Endodermal cell (in vitro differentiated cells): Measurements from ENCODE around the gene CIPC. TPM values are rescaled to one million over a fixed set of nuclear protein-coding genes. Genes with fewer than 3 reads are reported as not detected.
A peak's percentile ranks its signal among the peaks of the same experiment; 100 is the strongest.

Source experiments
- DNase-seq: peaks from one replicate; pipeline ENCODE4 v3.0.0-alpha.2; 2017
- H3K27ac ChIP-seq: 2 replicates; pipeline ENCODE4 v1.5.1; 2013; ENCODE audit warnings: mild to moderate bottlenecking, low read depth, low read length, moderate library complexity
- H3K27me3 ChIP-seq: 2 replicates; pipeline ENCODE4 v1.6.1; 2013; ENCODE audit warnings: mild to moderate bottlenecking, low read length, moderate library complexity; ENCODE audit not compliant: insufficient read depth, control insufficient read depth, poor library complexity, severe bottlenecking
- H3K36me3 ChIP-seq: 2 replicates; pipeline ENCODE4 v1.7.0; 2013; ENCODE audit warnings: mild to moderate bottlenecking, low read length, moderate library complexity; ENCODE audit not compliant: control insufficient read depth, insufficient read depth
- H3K4me1 ChIP-seq: one replicate; pipeline ENCODE4 v1.7.0; 2013; ENCODE audit warnings: low read length; ENCODE audit not compliant: control insufficient read depth, insufficient read depth
- H3K4me3 ChIP-seq: 2 replicates; pipeline ENCODE4 v1.5.1; 2013; ENCODE audit warnings: mild to moderate bottlenecking, low read length, moderate library complexity
- H3K9ac ChIP-seq: 2 replicates; pipeline ENCODE4 v1.6.1; 2013; ENCODE audit warnings: mild to moderate bottlenecking, low read length, moderate library complexity; ENCODE audit not compliant: poor library complexity, severe bottlenecking; ENCODE audit errors: extremely low read depth
- H3K9me3 ChIP-seq: 2 replicates; pipeline ENCODE4 v1.6.1; 2013; ENCODE audit warnings: mild to moderate bottlenecking, low read length, moderate library complexity; ENCODE audit not compliant: control insufficient read depth
- H3K27ac Mint-ChIP-seq: 2 replicates; pipeline ENCODE4 v1.8.0; 2020; ENCODE audit warnings: mixed read lengths
- H3K27me3 Mint-ChIP-seq: 2 replicates; pipeline ENCODE4 v1.8.0; 2021; ENCODE audit warnings: mild to moderate bottlenecking, mixed read lengths; ENCODE audit not compliant: insufficient read depth
- H3K36me3 Mint-ChIP-seq: 2 replicates; pipeline ENCODE4 v1.8.0; 2020; ENCODE audit warnings: low read depth, mixed read lengths
- H3K4me1 Mint-ChIP-seq: 2 replicates; pipeline ENCODE4 v1.8.0; 2020; ENCODE audit warnings: mixed read lengths
- H3K4me3 Mint-ChIP-seq: 2 replicates; pipeline ENCODE4 v1.8.0; 2020; ENCODE audit warnings: mild to moderate bottlenecking, moderate library complexity, mixed read lengths
- H3K9me3 Mint-ChIP-seq: 2 replicates; pipeline ENCODE4 v1.8.0; 2020; ENCODE audit warnings: mild to moderate bottlenecking, mixed read lengths
- WGBS, 2 experiments: methylation state at CpG; one replicate each; pipeline versions ENCODE4 v1.1.5 to v1.1.7; 2013; ENCODE audit warnings: missing lambda C conversion rate in 2 of 2, mixed read lengths in 1 of 2; ENCODE audit not compliant: insufficient coverage in 1 of 2, insufficient read length in 1 of 2; 5-methylcytosine and 5-hydroxymethylcytosine counted together
- total RNA-seq, 2 donors: library from RNA; stranded (reverse); fragmentation: NEBNext Ultra II Directional in 1 of 2; extraction: Animal tissue kit (Norgen Biotek cat#: 25700) in 1 of 2; gene quantifications; 2 replicates in 1 of 2; 3 replicates in 1 of 2; pipeline ENCODE4 v1.2.1, GENCODE V29; 2021
- TF ChIP-seq, protein P1 (sequence below): fragments of 200-600 bp; sonication (generic); conservative IDR thresholded peaks from 2 replicates; pipeline ENCODE4 v1.5.0; 2021; ENCODE audit warnings: antibody characterized with exemption, mild to moderate bottlenecking

Gene CIPC
- total RNA-seq, 2 donors from 2014 or later, result 16.2 to 22.5 TPM

DNA sequence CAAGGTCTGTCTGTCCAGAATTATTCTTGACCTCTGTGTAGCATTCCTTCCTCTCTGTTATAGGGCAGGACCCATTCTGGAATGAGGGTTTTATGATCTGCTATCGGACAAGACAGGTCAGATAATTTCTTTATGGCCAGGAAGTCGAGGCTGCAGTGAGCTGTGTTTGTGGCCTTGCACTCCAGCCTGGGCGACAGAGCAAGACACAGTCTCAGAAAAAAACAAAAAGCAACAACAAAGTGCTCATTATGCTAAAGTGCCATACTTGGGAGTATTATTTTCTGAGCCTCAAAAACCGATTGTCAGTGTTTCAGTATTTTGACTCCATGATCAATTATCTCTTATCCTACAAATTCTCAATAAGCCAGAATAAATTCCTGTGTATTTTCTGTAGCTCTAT, 4.1 kb downstream of the CIPC start:
- 91 to 92% methylated on average over 4 of the region's 4 CpGs for WGBS, 2 experiments
- Histone ChIP-seq H3K4me3 (no peak overlapping the region), H3K9me3 (no peaks in the 10 kb centered on the region), H3K4me1 (peaks cover 4% of the 10 kb centered on the region), H3K27me3 (no peaks in the 10 kb centered on the region), H3K36me3 (peaks cover 15% of the 10 kb centered on the region), H3K27ac (no peak overlapping the region), H3K9ac (no peak overlapping the region)
- TF ChIP-seq, protein P1, sequence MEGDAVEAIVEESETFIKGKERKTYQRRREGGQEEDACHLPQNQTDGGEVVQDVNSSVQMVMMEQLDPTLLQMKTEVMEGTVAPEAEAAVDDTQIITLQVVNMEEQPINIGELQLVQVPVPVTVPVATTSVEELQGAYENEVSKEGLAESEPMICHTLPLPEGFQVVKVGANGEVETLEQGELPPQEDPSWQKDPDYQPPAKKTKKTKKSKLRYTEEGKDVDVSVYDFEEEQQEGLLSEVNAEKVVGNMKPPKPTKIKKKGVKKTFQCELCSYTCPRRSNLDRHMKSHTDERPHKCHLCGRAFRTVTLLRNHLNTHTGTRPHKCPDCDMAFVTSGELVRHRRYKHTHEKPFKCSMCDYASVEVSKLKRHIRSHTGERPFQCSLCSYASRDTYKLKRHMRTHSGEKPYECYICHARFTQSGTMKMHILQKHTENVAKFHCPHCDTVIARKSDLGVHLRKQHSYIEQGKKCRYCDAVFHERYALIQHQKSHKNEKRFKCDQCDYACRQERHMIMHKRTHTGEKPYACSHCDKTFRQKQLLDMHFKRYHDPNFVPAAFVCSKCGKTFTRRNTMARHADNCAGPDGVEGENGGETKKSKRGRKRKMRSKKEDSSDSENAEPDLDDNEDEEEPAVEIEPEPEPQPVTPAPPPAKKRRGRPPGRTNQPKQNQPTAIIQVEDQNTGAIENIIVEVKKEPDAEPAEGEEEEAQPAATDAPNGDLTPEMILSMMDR, result no peak
- no peak overlapping the region for H3K27ac Mint-ChIP-seq
- peaks cover 27% of the 10 kb centered on the region for H3K4me1 Mint-ChIP-seq
- no peak overlapping the region for H3K4me3 Mint-ChIP-seq
- DNase-seq, result no peak
- peaks cover 11% of the 10 kb centered on the region for H3K36me3 Mint-ChIP-seq
- H3K9me3 Mint-ChIP-seq, result no peaks in the 10 kb centered on the region
- no peaks in the 10 kb centered on the region for H3K27me3 Mint-ChIP-seq

DNA sequence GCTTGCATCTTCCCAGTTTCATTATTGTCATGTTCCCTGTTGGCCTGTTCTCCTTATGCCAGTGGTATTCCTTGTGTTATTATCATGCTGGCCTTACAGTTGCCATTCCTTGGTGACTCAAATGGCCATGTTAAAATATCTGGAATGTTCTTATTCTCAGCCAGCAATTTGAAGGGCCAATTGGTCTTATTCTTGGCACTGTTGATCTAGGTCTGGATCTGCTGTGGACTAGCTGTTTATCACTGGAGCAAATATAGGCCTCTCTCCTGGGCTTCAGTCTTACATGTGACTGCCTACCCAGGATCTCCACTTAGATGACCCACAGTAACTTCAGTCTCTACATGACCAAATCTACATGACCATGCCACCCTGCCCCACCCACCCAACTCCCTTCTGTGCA, 5.4 kb downstream of the CIPC start:
- Histone ChIP-seq H3K4me3 (no peak overlapping the region), H3K9ac (no peak overlapping the region), H3K36me3 (peaks cover 29% of the 10 kb centered on the region), H3K27me3 (no peaks in the 10 kb centered on the region), H3K27ac (no peak overlapping the region), H3K9me3 (no peaks in the 10 kb centered on the region), H3K4me1 (peaks cover 4% of the 10 kb centered on the region)
- peaks cover 25% of the 10 kb centered on the region for H3K4me1 Mint-ChIP-seq
- no peak overlapping the region for H3K4me3 Mint-ChIP-seq
- H3K9me3 Mint-ChIP-seq, result no peaks in the 10 kb centered on the region
- peaks cover 18% of the 10 kb centered on the region for H3K36me3 Mint-ChIP-seq
- H3K27ac Mint-ChIP-seq, result no peak overlapping the region
- TF ChIP-seq, protein P1, result no peak
- DNase-seq, result no peak
- no peaks in the 10 kb centered on the region for H3K27me3 Mint-ChIP-seq

DNA sequence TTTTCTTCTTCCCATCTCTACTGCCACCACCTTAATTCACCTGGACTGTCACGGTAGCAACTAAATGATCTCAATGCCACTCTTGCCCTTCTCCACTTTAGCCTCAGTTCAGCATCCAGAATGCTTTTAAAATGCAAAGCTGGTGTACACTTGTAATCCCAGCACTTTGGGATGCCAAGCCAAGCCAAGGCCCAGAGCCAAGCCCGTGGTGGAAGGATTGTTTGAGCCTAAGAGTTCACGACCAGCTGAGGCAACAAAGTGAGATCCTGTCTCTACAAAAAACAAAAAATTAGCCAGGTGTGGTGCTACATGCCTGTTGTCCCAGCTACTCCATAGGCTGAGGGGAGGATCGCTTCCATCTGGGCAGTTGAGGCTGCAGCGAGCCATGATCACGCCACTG, 5.9 kb downstream of the CIPC start:
- H3K27ac Mint-ChIP-seq, result no peak overlapping the region
- DNase-seq, result no peak
- Histone ChIP-seq H3K9me3 (no peaks in the 10 kb centered on the region), H3K4me1 (peaks cover 4% of the 10 kb centered on the region), H3K4me3 (no peak overlapping the region), H3K9ac (no peak overlapping the region), H3K27ac (peak overlapping the region; percentile 62), H3K36me3 (peaks cover 33% of the 10 kb centered on the region), H3K27me3 (no peaks in the 10 kb centered on the region)
- H3K36me3 Mint-ChIP-seq, result peaks cover 22% of the 10 kb centered on the region
- 90 to 94% methylated on average over 6 of the region's 6 CpGs for WGBS, 2 experiments
- TF ChIP-seq, protein P1, result no peak
- no peaks in the 10 kb centered on the region for H3K9me3 Mint-ChIP-seq
- H3K4me3 Mint-ChIP-seq, result no peak overlapping the region
- H3K4me1 Mint-ChIP-seq, result peaks cover 21% of the 10 kb centered on the region
- no peaks in the 10 kb centered on the region for H3K27me3 Mint-ChIP-seq
